Inflammatory macrophage treated with lipopolysaccharide for 1 hour (primary cell): ENCODE results near the gene SNX24.
"Not testable (repeated sequence)": the region's sequence is repeated elsewhere in the genome, so short reads cannot be mapped to it uniquely, and the experiment has no call there.

ENCODE experiments used
- DNase-seq, 2 donors: peaks; one replicate each; pipeline ENCODE4 v3.0.0-alpha.2; 2020 to 2022

SNX24 gene

DNA sequence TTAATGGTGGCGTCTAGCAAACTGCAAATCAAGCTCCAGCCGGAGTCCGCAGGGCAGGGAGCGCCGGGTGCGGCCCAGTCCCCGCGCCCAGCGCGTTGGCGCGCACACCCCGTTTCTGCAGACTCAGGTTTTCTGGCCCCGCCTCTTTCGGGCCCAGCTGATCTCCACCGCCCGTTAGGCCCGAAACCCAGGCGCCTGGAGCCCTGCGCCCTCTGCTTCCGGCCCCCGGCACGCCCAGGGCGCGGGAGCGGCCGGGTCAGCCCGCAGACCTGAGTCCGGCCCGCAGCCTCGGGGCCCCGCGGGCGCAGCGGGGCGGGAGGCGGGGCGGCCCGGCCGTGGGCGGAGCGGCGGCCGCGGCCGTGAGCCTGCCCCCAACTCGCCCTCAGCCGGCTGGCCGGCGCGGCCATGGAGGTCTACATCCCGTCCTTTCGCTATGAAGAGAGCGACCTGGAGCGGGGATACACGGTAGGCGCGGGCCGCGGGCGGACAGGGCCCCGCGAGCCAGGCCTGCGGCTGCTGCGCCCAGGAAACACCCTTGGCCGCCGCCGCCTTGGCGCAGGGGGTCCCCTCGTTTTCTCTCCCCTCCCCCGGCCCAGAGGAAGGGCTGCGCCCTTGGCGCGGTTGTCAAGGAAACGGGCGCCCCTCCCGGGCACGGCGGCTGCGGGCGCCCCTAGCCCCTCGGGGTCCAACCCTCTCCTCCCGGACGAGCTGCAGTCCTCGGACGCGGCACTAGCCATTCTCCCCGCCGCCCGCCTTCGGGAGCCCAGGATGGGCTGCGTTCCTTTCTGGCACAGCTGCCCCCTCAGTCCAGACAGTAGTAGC, at the start of gene SNX24:
Gene SNX24 (plus strand): TSS at position 385 of the 822 bp plus-strand sequence. CDS start 21 bp downstream, at position 406.
- DNase-seq: peak; percentile 68 to 74

DNA sequence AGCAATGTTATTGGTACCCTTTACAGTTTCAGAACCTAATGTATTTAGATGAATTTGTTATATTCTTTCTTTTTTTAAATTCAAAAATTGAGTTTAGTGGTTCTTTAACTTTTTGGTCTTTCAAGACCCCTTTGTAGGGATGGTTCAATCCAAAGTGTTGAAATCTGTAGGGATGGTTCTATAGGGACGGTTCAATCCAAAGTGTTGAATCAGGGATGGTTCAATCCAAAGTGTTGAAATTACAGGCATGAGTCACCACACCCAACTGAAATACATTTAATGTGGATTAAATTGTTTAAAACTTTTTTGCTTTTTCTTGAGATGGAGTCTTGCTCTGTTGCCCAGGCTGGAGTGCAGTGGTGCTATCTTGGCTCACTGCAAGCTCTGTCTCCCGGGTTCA, 39.9 kb upstream of the SNX24 start:
- DNase-seq: peak in 1 of 2 donors; percentile 26

DNA sequence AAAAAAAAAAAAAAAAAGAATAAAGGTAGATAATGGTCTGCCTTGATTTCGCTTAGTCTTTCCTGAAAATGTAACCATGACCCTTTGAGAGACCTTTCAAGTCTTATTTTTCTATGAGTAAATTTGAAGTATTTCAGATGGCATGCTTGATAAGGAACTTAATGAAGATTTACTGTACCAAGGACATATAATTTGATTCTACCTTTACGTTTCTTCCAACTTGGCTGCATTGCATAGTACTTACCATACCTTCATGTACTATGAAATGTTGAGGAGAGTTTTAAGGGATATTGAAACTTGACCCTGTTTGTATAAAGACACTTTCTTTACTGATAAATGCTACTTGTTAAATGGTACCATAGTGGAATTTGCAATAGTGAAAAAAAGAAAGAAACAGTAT, 35.0 kb upstream of the SNX24 start:
- no peak for DNase-seq

- DNase-seq: peak in 1 of 2 donors; percentile 17
Observed at GRCh38 chr5:122815218-122815767, 30.1 kb upstream of the SNX24 start.

DNA sequence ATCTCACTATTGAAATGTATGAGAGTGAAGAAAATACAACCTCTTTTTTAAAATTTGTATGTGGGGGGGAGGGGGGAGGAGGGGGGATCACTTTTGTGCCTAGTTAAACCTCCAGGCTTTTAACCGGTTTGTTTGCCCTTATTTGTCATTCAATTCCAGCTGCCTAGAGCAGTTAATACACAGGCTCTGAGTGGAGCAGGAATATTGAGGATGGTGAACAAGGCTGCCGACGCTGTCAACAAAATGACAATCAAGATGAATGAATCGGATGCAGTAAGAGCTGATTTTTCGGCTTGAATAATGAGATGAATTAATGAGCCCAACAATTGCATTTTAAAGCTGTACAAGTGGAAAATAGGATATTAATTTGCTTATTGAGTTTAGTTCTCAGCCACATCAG, 28.7 kb upstream of the SNX24 start:
- DNase-seq: no peak

DNA sequence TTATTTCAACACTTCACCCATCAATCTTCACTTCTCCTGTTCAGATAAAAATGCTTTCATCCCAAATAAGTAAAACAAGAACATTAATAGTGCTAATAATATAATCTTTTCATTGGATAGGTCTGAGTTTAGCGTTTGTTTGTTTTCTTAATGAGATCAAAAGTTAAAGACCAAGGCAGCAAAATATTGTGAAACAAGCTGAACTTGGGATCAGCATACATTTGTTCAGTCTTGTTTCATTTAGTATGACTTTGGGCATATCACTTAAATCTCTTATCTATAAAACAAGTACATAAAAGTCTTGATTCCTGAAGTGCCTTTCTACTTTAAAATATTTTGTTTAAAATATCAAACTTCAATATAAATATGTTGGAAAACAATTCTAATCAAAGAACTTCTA, 13.4 kb upstream of the SNX24 start:
- DNase-seq: no peak

- no peak for DNase-seq
Observed at GRCh38 chr5:122835681-122836080, 9.7 kb upstream of the SNX24 start.

DNA sequence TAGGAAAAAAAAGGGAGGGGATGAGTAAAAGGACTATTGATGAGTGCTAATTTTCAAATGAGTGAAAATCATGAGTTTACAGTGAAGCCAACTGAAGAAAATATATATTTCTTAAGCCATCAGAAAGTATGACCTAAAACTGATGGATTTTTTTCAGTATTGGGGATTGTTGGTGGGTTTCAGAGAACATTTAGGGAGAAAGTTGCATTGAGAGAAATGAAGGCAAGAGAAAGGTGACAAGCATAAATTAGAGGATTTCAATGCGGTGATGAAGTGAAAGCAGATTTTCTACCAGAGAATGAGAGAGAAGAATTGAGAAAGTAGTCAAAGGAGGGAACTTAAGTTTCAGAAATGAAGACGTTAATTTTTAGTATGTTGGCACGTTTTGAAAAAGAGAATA, 8.5 kb upstream of the SNX24 start:
- no peak for DNase-seq

DNA sequence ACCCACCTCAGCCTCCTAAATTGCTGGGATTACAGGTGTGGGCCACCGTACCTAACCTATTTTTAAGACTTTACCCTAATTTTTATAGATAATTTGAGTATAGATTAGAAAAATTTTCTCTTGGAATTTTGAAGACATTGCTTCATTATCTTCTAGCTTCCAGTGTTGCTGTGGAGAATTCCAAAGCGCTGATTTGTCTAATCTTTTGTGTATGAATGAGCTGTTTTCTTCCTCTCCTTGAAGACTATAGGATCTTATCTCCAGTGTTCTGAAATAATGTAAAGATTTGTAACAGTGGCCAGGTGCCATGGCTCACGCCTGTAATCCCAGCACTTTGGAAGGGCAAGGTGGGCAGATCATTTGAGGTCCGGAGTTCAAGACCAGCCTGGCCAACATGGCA, 5.7 kb upstream of the SNX24 start:
- no peak for DNase-seq

DNA sequence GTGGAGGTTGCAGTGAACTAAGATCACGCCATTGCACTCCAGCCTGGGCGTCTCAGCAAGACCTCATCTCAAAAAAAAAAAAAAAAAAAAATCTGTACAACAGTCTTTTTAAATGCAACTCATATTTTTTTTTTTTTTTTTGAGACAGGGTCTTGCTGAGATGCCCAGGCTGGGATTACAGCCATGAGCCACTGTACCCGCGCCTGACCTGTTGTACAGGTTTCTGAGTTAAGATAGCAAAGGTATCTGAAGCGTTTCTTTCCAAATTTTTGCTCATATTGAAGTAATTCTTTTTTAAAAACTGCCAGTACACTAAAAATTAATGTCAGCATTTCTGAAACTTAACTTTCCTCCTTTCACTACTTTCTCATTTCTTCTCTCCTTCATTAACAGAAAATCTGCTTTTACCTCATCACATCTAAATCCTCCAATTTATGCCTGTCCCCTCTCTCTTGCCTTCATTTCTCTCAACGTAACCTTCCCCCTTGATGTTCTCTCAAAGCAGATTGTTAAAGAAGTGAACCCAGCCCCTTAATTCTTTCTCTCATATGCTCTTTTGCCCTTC, 3.3 kb upstream of the SNX24 start:
- DNase-seq: no peak

- peak; percentile 26 to 28 for DNase-seq
Observed at GRCh38 chr5:122844136-122844909, 1.1 kb upstream of the SNX24 start.

DNA sequence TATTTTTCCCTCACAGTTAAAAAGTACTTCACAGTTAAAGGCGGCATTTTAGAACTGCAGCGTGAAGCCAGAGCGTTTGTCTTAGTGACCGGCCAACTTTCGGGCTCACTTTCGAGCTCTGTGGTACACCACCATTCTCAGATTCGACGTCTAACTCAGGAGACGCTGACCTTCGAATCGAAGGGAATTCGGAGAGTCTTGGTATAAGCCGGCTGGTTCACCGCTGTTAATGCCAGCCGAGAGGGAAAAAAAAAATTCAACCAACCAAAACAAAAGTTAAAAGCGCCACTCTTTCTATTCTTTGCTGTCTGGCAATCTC, 544 bp upstream of the SNX24 start:
- DNase-seq: no peak

DNA sequence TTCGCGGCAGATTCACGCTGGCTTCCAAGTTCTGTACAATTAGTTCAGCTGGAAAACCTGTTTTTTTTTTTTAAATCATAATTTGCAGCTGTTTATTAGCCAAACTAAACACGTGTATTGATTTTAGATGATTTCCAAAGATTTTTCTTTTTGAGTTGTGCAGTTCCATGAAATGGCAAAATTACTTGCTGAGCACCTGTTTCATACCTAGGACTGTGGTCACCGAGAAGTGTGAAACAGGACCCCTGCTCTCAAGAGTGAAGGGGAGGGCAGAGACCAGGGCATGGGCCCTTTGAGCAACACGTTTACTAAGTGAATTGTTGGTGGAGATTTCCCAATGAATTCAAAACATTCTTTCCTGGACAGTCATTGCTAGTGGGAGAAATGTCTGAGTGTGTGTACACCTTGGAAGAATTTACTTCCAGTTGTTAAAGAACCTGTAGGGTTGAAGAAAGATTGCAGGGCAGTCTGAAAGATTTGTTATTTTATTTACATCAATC, 688 bp downstream of the SNX24 start:
- no peak for DNase-seq

GRCh38 chr5:122847687-122848081, 2.3 kb downstream of the SNX24 start:
- no peak for DNase-seq

GRCh38 chr5:122849771-122850170, 4.4 kb downstream of the SNX24 start:
- peak; percentile 55 to 71 for DNase-seq

- not testable (repeated sequence) for DNase-seq
Observed at GRCh38 chr5:122857538-122857937, 12.1 kb downstream of the SNX24 start.

- DNase-seq: no peak
Observed at GRCh38 chr5:122858451-122858850, 13.0 kb downstream of the SNX24 start.

GRCh38 chr5:122863240-122863639, 17.8 kb downstream of the SNX24 start:
- DNase-seq: no peak

GRCh38 chr5:122863721-122864120, 18.3 kb downstream of the SNX24 start:
- DNase-seq: no peak

DNA sequence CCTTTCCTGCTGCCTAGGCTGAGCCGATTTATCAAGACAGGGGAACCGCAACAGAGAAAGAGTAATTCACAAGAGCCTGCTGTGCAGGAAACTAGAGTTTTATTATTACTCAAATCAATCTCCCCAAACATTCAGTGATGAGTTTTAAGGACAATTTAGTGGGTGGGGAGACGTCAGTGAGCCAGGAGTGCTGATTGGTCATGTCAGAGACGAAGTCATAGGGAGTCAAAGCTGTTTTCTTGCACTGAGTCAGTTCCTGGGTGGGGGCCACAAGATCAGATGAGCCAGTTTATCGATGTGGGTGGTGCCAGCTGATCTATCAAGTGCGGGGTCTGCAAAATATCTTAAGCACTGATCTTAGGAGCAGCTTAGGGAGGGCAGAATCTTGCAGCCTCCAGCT, 19.0 kb downstream of the SNX24 start:
- DNase-seq: no peak

DNA sequence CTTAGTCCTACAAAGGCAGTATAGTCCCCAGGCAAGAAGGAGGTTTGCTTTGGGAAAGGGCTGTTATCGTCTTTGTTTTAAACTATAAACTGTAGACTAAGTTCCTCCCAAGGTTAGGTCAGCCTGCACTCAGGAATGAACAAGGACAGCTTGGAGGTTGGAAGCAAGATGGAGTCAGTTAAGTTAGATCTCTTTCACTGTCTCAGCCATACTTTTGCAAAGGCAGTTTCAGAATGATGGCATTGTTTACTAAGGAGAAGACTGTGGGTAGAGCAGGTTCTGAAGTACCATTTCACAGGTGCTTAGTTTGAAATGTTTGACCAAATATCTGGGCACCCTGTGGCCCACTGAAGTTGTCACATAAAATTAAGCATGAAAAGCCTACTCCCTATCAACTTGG, 19.4 kb downstream of the SNX24 start:
- no peak for DNase-seq

DNA sequence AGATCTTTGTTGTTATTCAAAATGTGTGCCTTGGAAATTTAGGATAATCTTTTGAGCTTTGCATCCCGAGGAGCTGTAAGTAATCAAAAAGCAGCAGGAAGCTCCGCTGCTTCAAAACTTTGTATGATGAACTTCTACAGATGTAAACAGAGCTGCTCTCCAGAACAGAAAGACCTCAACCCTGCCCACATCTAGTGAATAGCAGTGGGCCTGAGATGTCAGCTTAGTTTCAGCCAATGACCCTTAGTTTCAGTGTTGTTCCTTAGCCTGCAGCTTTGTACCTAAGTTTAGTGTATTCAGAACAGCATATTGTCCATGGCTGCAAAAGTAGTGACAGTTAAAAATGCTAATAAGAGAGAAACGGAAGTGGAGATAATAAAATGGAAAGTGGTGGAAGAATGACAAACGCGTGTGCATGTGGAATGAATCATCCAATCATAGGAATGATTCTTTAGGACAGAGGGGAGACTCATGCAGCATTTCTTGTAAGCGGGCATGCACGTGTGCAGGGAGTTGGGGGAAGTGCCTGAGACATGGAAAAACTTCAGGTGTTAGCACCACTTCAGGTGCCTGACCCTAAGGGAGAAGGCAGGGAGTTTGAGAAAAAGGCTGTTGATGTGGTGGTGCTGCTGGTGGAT, 24.9 kb downstream of the SNX24 start:
- no peak for DNase-seq

- DNase-seq: peak in 1 of 2 donors; percentile 60
Observed at GRCh38 chr5:122871661-122872060, 26.2 kb downstream of the SNX24 start.
